Measurements from ENCODE around the gene ZGLP1. TPM values are rescaled to one million over a fixed set of nuclear protein-coding genes. Genes with fewer than 3 reads are reported as not detected.

ZGLP1 gene
- total RNA-seq, 1 experiment from 2014 or later, result 5.0 TPM

DNA sequence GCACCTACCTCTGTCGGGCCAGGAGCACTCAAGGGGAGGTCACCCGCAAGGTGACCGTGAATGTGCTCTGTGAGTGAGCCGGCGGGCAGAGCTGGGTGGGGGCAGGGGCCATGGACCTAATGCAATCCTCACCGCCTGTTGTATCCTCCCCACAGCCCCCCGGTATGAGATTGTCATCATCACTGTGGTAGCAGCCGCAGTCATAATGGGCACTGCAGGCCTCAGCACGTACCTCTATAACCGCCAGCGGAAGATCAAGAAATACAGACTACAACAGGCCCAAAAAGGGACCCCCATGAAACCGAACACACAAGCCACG is 24.7 kb downstream of the ZGLP1 start:
- H3K36me3 ChIP-seq (ENCODE audit: control insufficient read depth in 1 of 2, insufficient read depth in 2 of 2, low read length in 2 of 2), result no peaks in the 10 kb centered on the region; a peak in 2 of 4 replicates
- no peaks in the 10 kb centered on the region for H4K20me1 ChIP-seq (ENCODE audit: insufficient read depth)
- H3K4me1 ChIP-seq (ENCODE audit: control insufficient read depth in 1 of 2, insufficient read depth in 2 of 2, low read length in 2 of 2), result peaks cover 13 to 47% of the 10 kb centered on the region in 2 experiments
- DNase-seq (ENCODE audit: low read depth, low spot score), result no peak
- H3K9me3 ChIP-seq (ENCODE audit: control insufficient read depth in 1 of 2, insufficient read depth in 1 of 2, low read depth in 1 of 2, low read length in 2 of 2), result no peaks in the 10 kb centered on the region
- no peak for TF ChIP-seq ZFX (IDR thresholded peaks at IDR 0.05)
- TF ChIP-seq, protein P1, sequence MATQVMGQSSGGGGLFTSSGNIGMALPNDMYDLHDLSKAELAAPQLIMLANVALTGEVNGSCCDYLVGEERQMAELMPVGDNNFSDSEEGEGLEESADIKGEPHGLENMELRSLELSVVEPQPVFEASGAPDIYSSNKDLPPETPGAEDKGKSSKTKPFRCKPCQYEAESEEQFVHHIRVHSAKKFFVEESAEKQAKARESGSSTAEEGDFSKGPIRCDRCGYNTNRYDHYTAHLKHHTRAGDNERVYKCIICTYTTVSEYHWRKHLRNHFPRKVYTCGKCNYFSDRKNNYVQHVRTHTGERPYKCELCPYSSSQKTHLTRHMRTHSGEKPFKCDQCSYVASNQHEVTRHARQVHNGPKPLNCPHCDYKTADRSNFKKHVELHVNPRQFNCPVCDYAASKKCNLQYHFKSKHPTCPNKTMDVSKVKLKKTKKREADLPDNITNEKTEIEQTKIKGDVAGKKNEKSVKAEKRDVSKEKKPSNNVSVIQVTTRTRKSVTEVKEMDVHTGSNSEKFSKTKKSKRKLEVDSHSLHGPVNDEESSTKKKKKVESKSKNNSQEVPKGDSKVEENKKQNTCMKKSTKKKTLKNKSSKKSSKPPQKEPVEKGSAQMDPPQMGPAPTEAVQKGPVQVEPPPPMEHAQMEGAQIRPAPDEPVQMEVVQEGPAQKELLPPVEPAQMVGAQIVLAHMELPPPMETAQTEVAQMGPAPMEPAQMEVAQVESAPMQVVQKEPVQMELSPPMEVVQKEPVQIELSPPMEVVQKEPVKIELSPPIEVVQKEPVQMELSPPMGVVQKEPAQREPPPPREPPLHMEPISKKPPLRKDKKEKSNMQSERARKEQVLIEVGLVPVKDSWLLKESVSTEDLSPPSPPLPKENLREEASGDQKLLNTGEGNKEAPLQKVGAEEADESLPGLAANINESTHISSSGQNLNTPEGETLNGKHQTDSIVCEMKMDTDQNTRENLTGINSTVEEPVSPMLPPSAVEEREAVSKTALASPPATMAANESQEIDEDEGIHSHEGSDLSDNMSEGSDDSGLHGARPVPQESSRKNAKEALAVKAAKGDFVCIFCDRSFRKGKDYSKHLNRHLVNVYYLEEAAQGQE (IDR thresholded peaks at IDR 0.05; ENCODE audit: low read depth), result no peak
- no peak for TF ChIP-seq ZNF274 (IDR thresholded peaks at IDR 0.05; ENCODE audit: low read depth, low read length)
- no peak for TF ChIP-seq TCF7L2 (IDR thresholded peaks at IDR 0.05; ENCODE audit: borderline replicate concordance, extremely low read depth, insufficient read depth, insufficient read length)
- H3K4me3 ChIP-seq (replicated peaks in 1 of 2; ENCODE audit: low read depth in 1 of 2, low read length in 2 of 2), result no peak overlapping the region
- H3K4me2 ChIP-seq (ENCODE audit: low read length), result no peak overlapping the region
- no peaks in the 10 kb centered on the region for H3K27me3 ChIP-seq (ENCODE audit: insufficient read depth, low read length)
- H3K79me2 ChIP-seq (ENCODE audit: insufficient read depth, low read length), result no peaks in the 10 kb centered on the region
- H3K9ac ChIP-seq (ENCODE audit: low read length), result no peak overlapping the region
- RAD21 ChIA-PET (ENCODE audit: low non-redundant PET in 1 of 2, low total read pairs in 2 of 2, uncharacterized antibody in 2 of 2, unreplicated experiment in 2 of 2), result no interaction called here
- BruUV-seq (replicated peaks), result no TSS peak
- CTCF ChIA-PET, result interaction anchor here (1.9 kb wide), 1 partner anchor 25 kb away, joined by 7 read pairs; no protein-coding TSS in a partner anchor
- ATAC-seq, result no peak
- H2AFZ ChIP-seq (ENCODE audit: low read depth, low read length, poor library complexity, severe bottlenecking), result no peak overlapping the region
- no peak overlapping the region for H3K27ac ChIP-seq (ENCODE audit: low read depth, low read length)
- intact Hi-C loops (cut with micrococcal nuclease), result no loop called here
- no peaks in the 10 kb centered on the region for H3K9me2 ChIP-seq (ENCODE audit: insufficient read depth)
- POLR2A ChIA-PET, result no interaction called here

Data from HCT116 (cell line).